HCT116 (cell line): ENCODE results near the gene PPIH. TPM values are rescaled to one million over a fixed set of nuclear protein-coding genes. Genes with fewer than 3 reads are reported as not detected.

Source experiments
- total RNA-seq: library from RNA; stranded (reverse); gene quantifications from one replicate; pipeline ENCODE4 v1.2.1, GENCODE V29; 2021; ENCODE audit not compliant: unreplicated experiment

Gene PPIH
- total RNA-seq, 1 experiment from 2014 or later: 100 TPM

Other genes with a start within 250 kb of the PPIH start
- gene ZMYND12, start 202.4 kb upstream of the PPIH start, total RNA-seq: 0.25 TPM
- 53.2 TPM for gene PPCS, start 201.9 kb upstream of the PPIH start, total RNA-seq
- 2.0 TPM for gene CCDC30, start 195.1 kb upstream of the PPIH start, total RNA-seq
- gene YBX1, start 24.0 kb downstream of the PPIH start, total RNA-seq: 1,009 TPM
- gene CLDN19, start 81.8 kb downstream of the PPIH start, total RNA-seq: not detected
- gene P3H1, start 108.6 kb downstream of the PPIH start, total RNA-seq: 32.9 TPM
- gene C1orf50, start 108.8 kb downstream of the PPIH start, total RNA-seq: 5.8 TPM
- gene TMEM269, start 126.6 kb downstream of the PPIH start, total RNA-seq: 0.34 TPM
- 5.4 TPM for gene ERMAP, start 158.7 kb downstream of the PPIH start, total RNA-seq
- gene SVBP, start 159.0 kb downstream of the PPIH start, total RNA-seq: 14.4 TPM
- 11.1 TPM for gene ZNF691, start 188.2 kb downstream of the PPIH start, total RNA-seq